ENCODE measurements around the gene FAM76A.

DNA sequence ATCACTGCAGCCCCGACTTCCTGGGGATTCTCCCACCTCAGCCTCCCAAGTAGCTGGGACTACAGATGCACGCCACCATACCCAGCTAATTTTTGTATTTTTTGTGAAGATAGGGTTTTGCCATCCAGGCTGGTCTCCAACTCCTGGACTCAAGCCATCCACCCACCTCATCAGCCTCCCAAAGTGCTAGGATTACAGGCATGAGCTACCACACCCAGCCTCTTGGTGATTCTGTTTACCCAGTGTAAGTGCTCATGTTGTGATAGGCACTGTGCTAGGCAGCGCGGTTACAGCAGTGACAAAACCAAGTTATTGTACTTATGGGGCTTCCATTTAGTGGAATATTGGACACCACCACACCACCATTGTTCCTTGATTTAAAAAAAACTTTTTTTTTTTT lies 37.6 kb downstream of the FAM76A start:
- TF ChIP-seq, protein P1, sequence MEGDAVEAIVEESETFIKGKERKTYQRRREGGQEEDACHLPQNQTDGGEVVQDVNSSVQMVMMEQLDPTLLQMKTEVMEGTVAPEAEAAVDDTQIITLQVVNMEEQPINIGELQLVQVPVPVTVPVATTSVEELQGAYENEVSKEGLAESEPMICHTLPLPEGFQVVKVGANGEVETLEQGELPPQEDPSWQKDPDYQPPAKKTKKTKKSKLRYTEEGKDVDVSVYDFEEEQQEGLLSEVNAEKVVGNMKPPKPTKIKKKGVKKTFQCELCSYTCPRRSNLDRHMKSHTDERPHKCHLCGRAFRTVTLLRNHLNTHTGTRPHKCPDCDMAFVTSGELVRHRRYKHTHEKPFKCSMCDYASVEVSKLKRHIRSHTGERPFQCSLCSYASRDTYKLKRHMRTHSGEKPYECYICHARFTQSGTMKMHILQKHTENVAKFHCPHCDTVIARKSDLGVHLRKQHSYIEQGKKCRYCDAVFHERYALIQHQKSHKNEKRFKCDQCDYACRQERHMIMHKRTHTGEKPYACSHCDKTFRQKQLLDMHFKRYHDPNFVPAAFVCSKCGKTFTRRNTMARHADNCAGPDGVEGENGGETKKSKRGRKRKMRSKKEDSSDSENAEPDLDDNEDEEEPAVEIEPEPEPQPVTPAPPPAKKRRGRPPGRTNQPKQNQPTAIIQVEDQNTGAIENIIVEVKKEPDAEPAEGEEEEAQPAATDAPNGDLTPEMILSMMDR (conservative IDR thresholded peaks at IDR 0.05 in 1 of 2, IDR thresholded peaks at IDR 0.05 in 1 of 2; ENCODE audit: low read depth in 1 of 2, low read length in 2 of 2) = no peak
- no peak for TF ChIP-seq EZH2 (IDR thresholded peaks at IDR 0.05; ENCODE audit: low read length, missing control alignments)
